RKO (cell line): ENCODE results near the gene TECRL.

Source experiments
- DNase-seq: peaks from one replicate; pipeline ENCODE4 v3.0.0-alpha.2; 2016; ENCODE audit warnings: low spot score

The TECRL gene

GRCh38 chr4:64327237-64327636 lies 82.0 kb downstream of the TECRL start:
- DNase-seq: no peak

- no peak for DNase-seq
These were observed 82.7 kb downstream of the TECRL start for GRCh38 chr4:64326507-64326906.

GRCh38 chr4:64306255-64306565 lies 103.0 kb downstream of the TECRL start:
- no peak for DNase-seq

- DNase-seq: peak; percentile 11
These were observed 103.5 kb downstream of the TECRL start for GRCh38 chr4:64305565-64306254.

GRCh38 chr4:64272432-64272831 lies 136.8 kb downstream of the TECRL start:
- no peak for DNase-seq

- DNase-seq: no peak
These were observed 137.6 kb downstream of the TECRL start for GRCh38 chr4:64271601-64272081.

GRCh38 chr4:64266669-64267068 lies 142.6 kb downstream of the TECRL start:
- no peak for DNase-seq

GRCh38 chr4:64266263-64266662 lies 143.0 kb downstream of the TECRL start:
- DNase-seq: no peak

GRCh38 chr4:64251781-64252180 lies 157.5 kb downstream of the TECRL start:
- no peak for DNase-seq

- DNase-seq: no peak
These were observed 158.8 kb downstream of the TECRL start for GRCh38 chr4:64250488-64250887.

- DNase-seq: no peak
These were observed 159.2 kb downstream of the TECRL start for GRCh38 chr4:64250061-64250460.

- DNase-seq: no peak
These were observed 161.1 kb downstream of the TECRL start for GRCh38 chr4:64248186-64248585.

GRCh38 chr4:64230709-64231310 lies 178.4 kb downstream of the TECRL start:
- DNase-seq: peak; percentile 26
